GM18519 (cell line): ENCODE results near the gene CCDC97.

Experiments used
- ATAC-seq: cut with Tn5 transposase; IDR thresholded peaks from one replicate; pipeline ENCODE4 v1.9.1; 2021; ENCODE audit warnings: mild to moderate bottlenecking, moderate library complexity; ENCODE audit not compliant: unreplicated experiment, low FRiP score

CCDC97 gene

GRCh38 chr19:41297628-41298347 lies 12.2 kb upstream of the CCDC97 start:
- ATAC-seq: peak; percentile 72

GRCh38 chr19:41298348-41298964 lies 11.5 kb upstream of the CCDC97 start:
- peak; percentile 5 for ATAC-seq

- ATAC-seq: no peak
These were observed 10.8 kb upstream of the CCDC97 start for GRCh38 chr19:41299046-41299754.

GRCh38 chr19:41299755-41300089 lies 10.2 kb upstream of the CCDC97 start:
- no peak for ATAC-seq

GRCh38 chr19:41300555-41300954 lies 9.4 kb upstream of the CCDC97 start:
- ATAC-seq: no peak

- no peak for ATAC-seq
These were observed 7.2 kb upstream of the CCDC97 start for GRCh38 chr19:41302624-41303351.

GRCh38 chr19:41303954-41304353 lies 6.0 kb upstream of the CCDC97 start:
- ATAC-seq: no peak

- no peak for ATAC-seq
These were observed 5.1 kb upstream of the CCDC97 start for GRCh38 chr19:41304706-41305483.

- ATAC-seq: no peak
These were observed 3.8 kb upstream of the CCDC97 start for GRCh38 chr19:41305927-41306793.

GRCh38 chr19:41307090-41307875 lies 2.7 kb upstream of the CCDC97 start:
- no peak for ATAC-seq

- ATAC-seq: no peak
These were observed 2.0 kb upstream of the CCDC97 start for GRCh38 chr19:41307954-41308449.

- no peak for ATAC-seq
These were observed 1.4 kb upstream of the CCDC97 start for GRCh38 chr19:41308450-41309179.

- no peak for ATAC-seq
These were observed 566 bp upstream of the CCDC97 start for GRCh38 chr19:41309180-41310032.

GRCh38 chr19:41311072-41311471 lies 1.1 kb downstream of the CCDC97 start:
- no peak for ATAC-seq

GRCh38 chr19:41311613-41312012 lies 1.6 kb downstream of the CCDC97 start:
- ATAC-seq: no peak

GRCh38 chr19:41316306-41316920 lies 6.4 kb downstream of the CCDC97 start:
- no peak for ATAC-seq
